ENCODE measurements around the gene KDM6B.

KDM6B gene

DNA sequence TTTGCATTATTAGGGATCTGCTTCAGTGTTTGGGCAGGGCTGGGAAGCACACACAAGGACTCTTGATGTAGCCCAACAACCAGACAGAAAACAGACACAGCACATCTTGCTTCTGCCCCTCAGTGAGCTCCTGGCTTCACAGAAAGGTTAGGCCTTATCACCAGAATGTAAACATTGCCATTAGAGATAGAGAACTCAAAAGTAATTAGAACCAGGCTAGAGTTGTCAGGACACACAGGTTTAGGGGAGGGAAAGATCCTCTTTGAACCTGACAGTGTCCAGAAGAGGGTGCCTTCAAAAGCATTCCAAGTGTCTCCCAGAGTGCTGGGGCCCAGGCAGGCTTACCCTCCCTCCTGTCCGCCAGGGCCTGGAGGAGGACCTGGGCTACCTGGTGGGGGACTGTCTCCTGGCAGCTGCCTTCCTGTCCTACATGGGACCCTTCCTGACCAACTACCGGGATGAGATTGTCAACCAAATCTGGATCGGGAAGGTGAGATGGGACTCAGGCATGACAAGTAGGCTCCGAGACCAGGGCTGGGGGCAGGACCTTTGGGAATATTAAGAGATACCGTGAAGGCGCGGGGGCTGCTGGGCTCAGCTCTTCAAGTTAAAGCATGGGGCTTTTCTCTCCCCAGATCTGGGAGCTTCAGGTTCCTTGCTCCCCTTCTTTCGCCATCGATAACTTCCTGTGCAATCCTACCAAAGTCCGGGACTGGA, 16.9 kb upstream of the KDM6B start:
- H3K27me3 Mint-ChIP-seq = no peaks in the 10 kb centered on the region
- H3K9me3 Mint-ChIP-seq = no peaks in the 10 kb centered on the region
- no peak overlapping the region for H3K27ac Mint-ChIP-seq
- H3K4me1 Mint-ChIP-seq = no peaks in the 10 kb centered on the region
- no peak overlapping the region for H3K4me3 Mint-ChIP-seq
- no peaks in the 10 kb centered on the region for H3K36me3 Mint-ChIP-seq

DNA sequence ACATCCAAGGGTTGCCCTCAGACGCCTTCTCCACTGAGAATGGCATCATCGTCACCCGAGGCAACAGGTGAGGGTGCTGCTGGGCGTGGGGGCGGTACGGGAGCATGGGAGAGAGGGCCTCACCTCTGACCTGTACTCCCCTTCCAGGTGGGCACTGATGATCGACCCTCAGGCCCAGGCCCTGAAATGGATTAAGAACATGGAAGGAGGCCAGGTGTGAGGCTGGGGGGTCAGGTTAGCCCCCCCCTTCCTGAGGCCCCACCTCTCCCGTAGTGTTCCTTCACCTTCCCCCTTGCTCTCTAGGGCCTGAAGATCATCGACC, 16.4 kb upstream of the KDM6B start:
- Mint-ChIP-seq H3K4me1 (peaks cover 2% of the 10 kb centered on the region), H3K9me3 (no peaks in the 10 kb centered on the region), H3K27ac (no peak overlapping the region), H3K36me3 (no peaks in the 10 kb centered on the region), H3K27me3 (no peaks in the 10 kb centered on the region), H3K4me3 (no peak overlapping the region)

DNA sequence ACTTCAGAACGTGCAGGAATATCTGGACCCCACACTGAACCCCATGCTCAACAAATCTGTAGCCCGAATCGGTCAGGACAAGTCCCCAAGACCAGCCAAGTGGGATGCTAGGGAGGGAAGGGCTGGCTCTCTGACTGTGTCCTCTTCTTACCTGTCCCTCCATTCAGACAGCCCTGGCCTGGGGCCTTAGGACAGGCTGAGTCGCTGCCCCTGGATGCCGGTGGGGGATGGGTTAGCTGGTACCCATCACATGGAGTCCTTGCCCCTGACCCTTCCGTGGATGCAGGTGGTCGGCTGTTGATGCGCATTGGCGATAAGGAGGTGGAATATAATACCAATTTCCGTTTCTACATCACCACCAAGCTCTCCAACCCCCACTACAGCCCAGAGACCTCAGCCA, 16.0 kb upstream of the KDM6B start:
- H3K4me1 Mint-ChIP-seq = peaks cover 3% of the 10 kb centered on the region

DNA sequence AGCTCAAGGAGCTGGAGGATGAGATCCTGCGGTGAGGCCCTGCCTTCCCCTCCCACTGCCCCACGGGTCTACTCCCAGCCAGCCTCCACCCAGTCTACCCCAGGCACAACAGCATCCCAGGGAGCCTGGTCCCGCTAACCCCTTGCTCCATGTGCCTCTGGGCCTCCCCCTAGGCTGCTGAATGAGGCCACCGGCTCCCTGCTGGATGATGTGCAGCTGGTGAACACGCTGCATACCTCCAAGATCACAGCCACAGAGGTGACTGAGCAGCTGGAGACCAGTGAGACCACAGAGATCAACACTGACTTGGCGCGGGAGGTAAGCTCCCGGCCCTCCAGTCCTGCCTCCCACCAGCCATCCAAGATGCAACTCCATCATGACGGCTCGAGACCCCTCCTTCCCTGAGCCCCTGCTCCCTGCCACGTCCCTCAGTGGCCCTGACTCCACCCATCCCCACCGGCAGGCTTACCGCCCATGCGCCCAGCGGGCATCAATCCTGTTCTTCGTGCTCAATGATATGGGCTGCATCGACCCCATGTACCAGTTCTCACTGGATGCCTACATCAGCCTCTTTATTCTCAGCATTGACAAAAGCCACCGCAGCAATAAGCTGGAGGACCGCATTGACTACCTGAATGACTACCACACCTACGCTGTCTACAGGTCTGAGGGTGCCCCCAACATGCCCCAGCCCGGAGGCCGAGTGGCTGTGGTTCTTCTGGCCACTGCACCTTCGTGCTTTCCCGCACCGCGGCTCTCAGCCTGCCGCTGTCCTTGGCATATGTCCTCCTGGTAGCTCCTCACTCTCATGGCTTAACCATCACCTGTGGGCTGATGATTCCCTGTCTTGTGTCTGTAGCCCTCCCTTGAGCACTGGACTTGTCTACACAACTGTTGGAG, 15.0 kb upstream of the KDM6B start:
- Mint-ChIP-seq H3K27ac (no peak overlapping the region), H3K4me1 (peaks cover 7% of the 10 kb centered on the region), H3K9me3 (no peaks in the 10 kb centered on the region), H3K4me3 (no peak overlapping the region), H3K27me3 (no peaks in the 10 kb centered on the region), H3K36me3 (no peaks in the 10 kb centered on the region)

More for the DNA sequence above, 16.0 kb upstream of the KDM6B start:
- Mint-ChIP-seq H3K27me3 (no peaks in the 10 kb centered on the region), H3K36me3 (no peaks in the 10 kb centered on the region), H3K27ac (no peak overlapping the region), H3K4me3 (no peak overlapping the region), H3K9me3 (no peaks in the 10 kb centered on the region)

DNA sequence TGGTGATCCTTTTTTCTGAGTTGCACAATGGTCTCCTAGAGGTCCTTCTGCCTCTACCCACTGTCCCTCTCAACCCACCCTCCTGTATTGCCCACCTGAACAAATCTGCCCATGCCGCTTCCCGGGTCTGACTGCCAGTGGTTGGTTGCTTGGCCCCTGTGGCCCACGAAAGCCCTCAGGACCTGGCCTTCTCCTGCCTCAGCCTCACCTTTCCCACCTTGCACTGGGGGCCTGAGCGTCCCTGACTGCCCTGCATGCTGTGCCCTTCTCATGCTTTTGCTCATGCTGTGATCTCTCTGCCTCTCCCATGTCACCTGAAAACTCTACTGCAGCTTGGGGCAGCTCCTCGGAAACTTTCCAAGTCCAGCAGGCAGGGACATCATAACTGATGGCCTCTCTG, 13.8 kb upstream of the KDM6B start:
- Mint-ChIP-seq H3K27me3 (no peaks in the 10 kb centered on the region), H3K9me3 (no peaks in the 10 kb centered on the region), H3K27ac (no peak overlapping the region), H3K36me3 (no peaks in the 10 kb centered on the region), H3K4me1 (peaks cover 11% of the 10 kb centered on the region), H3K4me3 (no peak overlapping the region)

DNA sequence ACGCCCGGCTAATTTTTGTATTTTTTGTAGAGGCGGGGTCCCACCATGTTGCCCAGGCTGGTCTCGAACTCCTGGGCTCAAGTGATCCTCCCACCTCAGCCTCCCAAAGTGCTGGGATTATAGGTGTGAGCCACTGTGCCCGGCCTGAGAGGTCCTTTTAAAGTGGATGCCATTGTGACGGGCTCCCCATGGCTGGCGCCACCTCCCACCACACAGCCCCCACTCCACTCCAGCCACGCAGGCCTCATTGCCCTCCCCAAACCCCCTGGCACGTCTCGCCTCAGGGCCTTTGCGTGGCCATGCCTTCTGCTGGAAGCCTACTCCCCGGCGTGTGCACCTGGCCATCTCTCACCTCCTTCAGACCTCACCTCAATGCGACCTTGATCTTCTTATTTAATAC, 11.9 kb upstream of the KDM6B start:
- no peaks in the 10 kb centered on the region for H3K9me3 Mint-ChIP-seq
- no peak overlapping the region for H3K27ac Mint-ChIP-seq
- H3K4me1 Mint-ChIP-seq = peaks cover 14% of the 10 kb centered on the region
- H3K36me3 Mint-ChIP-seq = no peaks in the 10 kb centered on the region
- no peak overlapping the region for H3K4me3 Mint-ChIP-seq
- H3K27me3 Mint-ChIP-seq = no peaks in the 10 kb centered on the region

DNA sequence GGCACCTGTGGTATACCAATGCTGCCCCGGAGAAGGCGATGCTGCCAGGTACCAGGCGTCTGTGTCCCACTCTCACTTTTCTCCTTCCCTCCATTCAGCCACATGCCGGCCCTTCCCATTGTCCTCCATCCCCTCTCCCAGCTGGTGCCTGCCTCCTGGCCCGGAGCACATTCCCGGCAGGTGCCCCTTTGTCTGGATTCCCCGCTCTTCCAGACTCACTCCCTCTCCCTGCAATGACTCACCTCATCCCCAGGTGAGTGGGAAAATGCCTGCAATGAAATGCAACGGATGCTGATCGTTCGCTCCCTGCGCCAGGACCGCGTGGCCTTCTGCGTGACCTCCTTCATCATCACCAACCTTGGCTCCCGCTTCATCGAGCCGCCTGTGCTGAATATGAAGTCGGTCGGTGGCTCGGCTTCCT, 10.4 kb upstream of the KDM6B start:
- no peaks in the 10 kb centered on the region for H3K9me3 Mint-ChIP-seq
- H3K27me3 Mint-ChIP-seq = no peaks in the 10 kb centered on the region
- peak overlapping the region; percentile 14 for H3K27ac Mint-ChIP-seq
- no peak overlapping the region for H3K4me3 Mint-ChIP-seq
- H3K4me1 Mint-ChIP-seq = peaks cover 14% of the 10 kb centered on the region
- H3K36me3 Mint-ChIP-seq = no peaks in the 10 kb centered on the region

DNA sequence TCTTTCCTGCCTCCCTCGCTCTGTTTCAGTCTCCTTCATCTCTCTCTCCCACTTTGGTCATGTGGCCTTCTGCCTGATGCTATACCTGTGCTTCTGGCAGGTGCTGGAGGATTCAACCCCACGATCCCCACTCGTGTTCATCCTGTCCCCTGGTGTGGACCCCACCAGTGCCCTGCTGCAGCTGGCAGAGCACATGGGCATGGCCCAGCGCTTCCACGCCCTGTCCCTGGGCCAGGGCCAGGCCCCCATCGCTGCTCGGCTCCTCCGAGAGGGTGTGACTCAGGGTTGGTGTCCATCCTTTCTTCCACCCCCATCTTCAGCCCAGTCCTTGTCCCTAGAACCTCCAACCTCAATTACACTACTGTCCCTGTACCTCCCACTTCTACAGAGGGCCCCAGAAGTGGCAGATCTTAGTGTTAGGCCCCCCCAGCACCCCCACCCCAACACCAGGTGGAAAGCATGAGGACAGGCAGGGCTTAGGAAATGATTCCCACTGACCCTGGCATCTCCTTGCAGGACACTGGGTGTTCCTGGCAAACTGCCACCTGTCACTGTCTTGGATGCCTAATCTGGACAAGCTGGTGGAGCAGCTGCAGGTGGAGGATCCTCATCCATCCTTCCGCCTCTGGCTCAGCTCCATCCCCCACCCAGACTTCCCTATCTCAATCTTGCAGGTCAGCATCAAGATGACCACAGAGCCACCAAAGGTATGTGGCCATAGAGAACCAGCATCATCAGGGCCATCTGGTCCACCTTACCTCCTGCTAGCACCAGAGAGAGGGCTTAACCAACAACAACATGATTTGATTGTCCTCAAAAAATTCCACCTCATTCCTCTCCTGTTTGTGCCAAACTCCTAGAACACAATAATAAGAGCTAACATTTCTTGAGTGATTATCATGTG, 9.7 kb upstream of the KDM6B start:
- Mint-ChIP-seq H3K4me3 (no peak overlapping the region), H3K27me3 (no peaks in the 10 kb centered on the region), H3K9me3 (no peaks in the 10 kb centered on the region), H3K36me3 (no peaks in the 10 kb centered on the region), H3K27ac (no peak overlapping the region), H3K4me1 (peaks cover 14% of the 10 kb centered on the region)

DNA sequence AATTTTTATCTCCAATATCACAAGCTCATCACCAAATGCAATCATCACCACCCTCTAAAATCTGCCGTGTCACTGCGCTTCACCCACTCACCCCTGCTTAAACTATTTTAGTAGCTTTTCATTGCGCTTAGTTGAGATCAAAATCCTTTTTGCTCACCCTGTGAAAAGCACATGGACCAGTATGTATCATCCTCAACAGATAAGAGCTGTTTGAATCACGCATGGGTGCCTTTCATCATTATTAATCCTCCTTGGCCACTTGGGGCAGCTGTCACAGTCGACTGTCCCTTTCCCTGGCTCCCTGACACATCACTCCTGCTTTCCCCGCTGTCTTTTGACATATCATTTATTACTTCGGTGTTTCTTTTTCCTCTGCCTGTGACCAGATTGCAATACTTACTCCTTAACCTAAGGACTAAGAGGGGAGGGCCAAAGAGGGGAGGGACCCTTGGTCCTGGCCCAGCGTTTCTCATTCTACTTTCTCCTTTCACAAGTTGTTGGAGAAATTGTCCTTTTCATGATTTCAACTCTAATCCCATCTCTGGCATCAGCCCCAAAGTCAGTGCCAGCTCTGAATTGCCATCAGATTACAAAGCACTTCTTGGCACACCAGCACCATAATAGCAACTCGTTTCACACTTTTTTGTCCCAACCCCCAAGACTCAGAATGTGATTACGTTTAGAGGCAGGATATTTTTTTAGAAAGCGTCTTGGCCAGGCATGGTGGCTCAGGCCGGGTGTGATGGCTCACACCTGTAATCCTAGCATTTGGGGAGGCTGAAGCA, 8.6 kb upstream of the KDM6B start:
- Mint-ChIP-seq H3K4me1 (peaks cover 14% of the 10 kb centered on the region), H3K9me3 (no peaks in the 10 kb centered on the region), H3K36me3 (no peaks in the 10 kb centered on the region), H3K4me3 (no peak overlapping the region), H3K27me3 (no peaks in the 10 kb centered on the region), H3K27ac (peak overlapping the region; percentile 6)

DNA sequence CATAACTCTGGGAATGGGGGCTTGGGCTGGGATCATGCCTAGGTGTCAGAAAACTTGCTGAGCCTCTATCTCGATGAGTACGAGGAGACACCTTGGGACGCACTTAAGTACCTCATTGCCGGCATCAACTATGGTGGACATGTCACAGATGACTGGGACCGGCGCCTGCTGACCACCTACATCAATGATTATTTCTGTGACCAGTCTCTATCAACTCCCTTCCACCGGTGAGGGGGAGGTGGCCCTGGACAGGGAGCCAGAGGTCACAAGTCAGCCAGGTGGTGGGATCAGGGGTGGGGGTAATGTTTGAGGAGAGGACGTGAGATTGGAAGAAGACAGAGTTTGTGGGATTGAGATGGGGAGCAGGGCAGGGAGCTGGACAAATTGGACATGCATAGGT, 3.4 kb upstream of the KDM6B start:
- Mint-ChIP-seq H3K9me3 (no peaks in the 10 kb centered on the region), H3K27me3 (no peaks in the 10 kb centered on the region), H3K27ac (peak overlapping the region; percentile 23), H3K4me1 (peaks cover 7% of the 10 kb centered on the region), H3K36me3 (no peaks in the 10 kb centered on the region), H3K4me3 (no peak overlapping the region)

DNA sequence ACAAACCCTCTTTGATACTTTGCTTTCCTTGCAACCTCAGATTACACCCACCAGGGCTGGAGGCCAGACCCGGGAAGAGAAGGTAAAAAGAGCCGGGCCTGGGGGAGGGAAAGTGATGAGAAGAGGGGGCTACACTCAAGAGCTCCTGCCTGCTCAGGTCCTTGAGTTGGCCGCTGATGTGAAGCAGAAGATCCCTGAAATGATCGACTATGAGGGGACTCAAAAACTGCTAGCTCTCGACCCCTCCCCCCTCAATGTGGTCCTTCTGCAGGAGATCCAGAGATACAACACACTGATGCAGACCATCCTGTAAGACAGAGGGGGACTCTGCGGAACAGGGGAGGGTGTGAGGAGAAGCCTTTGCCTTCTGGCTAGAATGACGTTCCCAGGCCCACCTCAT, 2.8 kb upstream of the KDM6B start:
- H3K9me3 Mint-ChIP-seq = no peaks in the 10 kb centered on the region
- no peaks in the 10 kb centered on the region for H3K27me3 Mint-ChIP-seq
- no peak overlapping the region for H3K27ac Mint-ChIP-seq
- no peaks in the 10 kb centered on the region for H3K36me3 Mint-ChIP-seq
- H3K4me3 Mint-ChIP-seq = no peak overlapping the region
- H3K4me1 Mint-ChIP-seq = peaks cover 9% of the 10 kb centered on the region

DNA sequence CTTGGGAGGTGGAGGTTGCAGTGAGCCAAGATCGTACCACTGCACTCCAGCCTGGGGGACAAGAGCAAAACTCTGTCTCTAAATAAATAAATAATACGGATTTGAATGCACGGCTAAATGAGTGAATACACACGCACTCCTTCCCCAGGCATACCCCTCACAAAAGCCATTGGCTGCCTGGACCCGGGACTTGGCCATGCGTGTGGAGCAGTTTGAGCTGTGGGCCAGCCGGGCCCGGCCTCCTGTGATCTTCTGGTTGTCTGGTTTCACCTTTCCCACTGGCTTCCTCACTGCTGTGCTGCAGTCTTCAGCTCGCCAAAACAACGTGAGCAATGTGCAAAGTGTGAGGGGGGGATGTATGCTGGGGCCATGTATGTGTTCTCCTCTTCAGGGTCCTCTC, 1.6 kb upstream of the KDM6B start:
- Mint-ChIP-seq H3K27me3 (no peaks in the 10 kb centered on the region), H3K27ac (no peak overlapping the region), H3K36me3 (no peaks in the 10 kb centered on the region), H3K4me3 (no peak overlapping the region), H3K4me1 (peaks cover 21% of the 10 kb centered on the region), H3K9me3 (no peaks in the 10 kb centered on the region)

DNA sequence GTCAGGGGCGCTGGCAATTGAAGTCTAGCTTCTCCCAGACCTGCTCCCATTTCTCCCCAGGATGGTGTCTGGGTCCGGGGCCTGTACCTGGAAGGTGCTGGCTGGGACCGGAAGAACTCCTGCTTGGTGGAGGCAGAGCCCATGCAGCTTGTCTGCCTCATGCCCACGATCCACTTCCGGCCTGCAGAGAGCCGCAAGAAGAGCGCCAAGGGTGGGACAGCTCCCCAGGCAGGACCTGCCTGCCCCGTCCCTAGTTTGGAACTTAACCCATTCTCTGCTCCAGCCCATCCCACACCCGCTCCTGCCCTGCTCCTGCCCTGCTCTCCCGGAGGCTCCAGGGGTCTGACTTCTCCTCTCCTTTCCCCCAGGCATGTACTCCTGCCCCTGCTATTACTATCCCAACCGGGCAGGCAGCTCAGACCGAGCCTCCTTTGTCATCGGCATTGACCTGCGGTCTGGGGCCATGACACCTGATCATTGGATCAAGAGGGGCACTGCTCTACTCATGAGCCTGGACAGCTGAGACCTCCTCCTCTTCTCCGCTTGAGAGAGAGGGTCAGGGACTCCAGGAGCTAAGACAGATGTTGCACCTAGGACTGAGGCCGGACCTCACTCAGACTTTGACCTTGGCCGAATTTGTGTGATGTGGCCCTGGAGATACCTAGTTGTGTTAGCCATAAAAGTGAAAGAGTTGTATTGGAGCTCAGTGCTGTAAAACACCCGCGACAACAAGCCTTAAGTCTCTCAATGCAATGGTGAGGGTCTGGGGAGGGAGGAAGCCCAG, 814 bp upstream of the KDM6B start:
- Mint-ChIP-seq H3K4me1 (peaks cover 26% of the 10 kb centered on the region), H3K36me3 (no peaks in the 10 kb centered on the region), H3K27me3 (no peaks in the 10 kb centered on the region), H3K4me3 (peak overlapping the region; percentile 90), H3K9me3 (no peaks in the 10 kb centered on the region), H3K27ac (peak overlapping the region; percentile 84)

DNA sequence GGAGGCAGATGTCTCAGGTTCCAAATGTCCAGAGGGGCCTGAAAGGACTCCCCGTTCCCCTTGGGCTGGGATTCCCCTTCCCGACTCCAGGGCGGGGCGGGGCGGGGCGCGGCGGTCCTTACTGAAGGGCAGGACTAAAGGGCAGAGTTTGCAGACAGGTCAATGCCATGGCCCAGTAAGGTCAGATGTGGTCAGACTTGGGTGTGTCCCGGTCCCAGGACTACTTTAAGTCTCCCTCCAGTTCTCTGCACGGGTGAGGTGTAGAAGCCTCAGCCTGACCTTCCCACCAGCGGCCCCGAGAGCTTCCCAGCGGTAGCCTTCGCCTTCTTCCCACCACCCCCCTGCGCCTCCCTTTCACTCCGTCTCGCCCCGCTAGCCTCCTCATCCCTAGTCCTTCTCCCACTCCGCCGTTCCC, 532 bp downstream of the KDM6B start:
- Mint-ChIP-seq H3K27ac (peak overlapping the region; percentile 84), H3K4me1 (peaks cover 38% of the 10 kb centered on the region)

More for the DNA sequence above, 532 bp downstream of the KDM6B start:
- Mint-ChIP-seq H3K36me3 (no peaks in the 10 kb centered on the region), H3K4me3 (peak overlapping the region; percentile 88), H3K27me3 (no peaks in the 10 kb centered on the region), H3K9me3 (no peaks in the 10 kb centered on the region)

Measured in activated naive CD4-positive, alpha-beta T cell treated with anti-CD3 and anti-CD28 coated beads, Interleukin-2, amount 50 U/mL, for 24 hours (primary cell).